ELF-1 (cell line): Measurements from ENCODE around the gene PPEF2.

Source experiments
- DNase-seq: peaks from one replicate; pipeline ENCODE4 v3.0.0-alpha.2; 2016; ENCODE audit warnings: low read depth, low spot score

Gene PPEF2

GRCh38 chr4:75898536-75898935 is 3.7 kb downstream of the PPEF2 start:
- no peak for DNase-seq

DNA sequence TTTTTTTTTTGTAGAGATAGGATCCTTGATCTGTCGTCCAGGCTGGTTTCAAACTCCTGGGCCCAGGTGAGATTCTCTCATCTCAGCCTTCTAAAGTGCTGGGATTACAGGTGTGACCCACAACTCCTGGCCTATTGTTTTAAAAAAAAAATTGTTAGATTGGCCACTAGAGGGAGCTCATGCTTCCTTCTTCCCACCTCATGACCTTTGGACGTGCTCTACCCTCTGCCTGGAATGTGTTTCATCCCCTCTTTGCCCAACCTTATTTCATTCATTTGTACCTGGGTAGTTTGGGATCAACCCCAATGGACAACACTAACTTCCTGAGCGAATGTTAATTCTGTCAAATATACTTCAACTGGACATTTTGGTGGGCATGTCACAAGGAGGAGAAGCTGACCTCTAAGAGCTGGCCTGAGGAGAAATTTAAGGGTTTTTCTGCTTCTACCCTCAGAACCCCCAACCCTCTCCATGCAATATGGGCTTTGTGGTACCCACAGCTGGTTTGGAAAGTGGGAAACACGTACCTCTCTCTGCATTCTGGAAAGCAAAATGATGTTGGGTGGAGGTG is 6.4 kb downstream of the PPEF2 start:
- peak; percentile 77 for DNase-seq

GRCh38 chr4:75892508-75892907 is 9.7 kb downstream of the PPEF2 start:
- no peak for DNase-seq

DNA sequence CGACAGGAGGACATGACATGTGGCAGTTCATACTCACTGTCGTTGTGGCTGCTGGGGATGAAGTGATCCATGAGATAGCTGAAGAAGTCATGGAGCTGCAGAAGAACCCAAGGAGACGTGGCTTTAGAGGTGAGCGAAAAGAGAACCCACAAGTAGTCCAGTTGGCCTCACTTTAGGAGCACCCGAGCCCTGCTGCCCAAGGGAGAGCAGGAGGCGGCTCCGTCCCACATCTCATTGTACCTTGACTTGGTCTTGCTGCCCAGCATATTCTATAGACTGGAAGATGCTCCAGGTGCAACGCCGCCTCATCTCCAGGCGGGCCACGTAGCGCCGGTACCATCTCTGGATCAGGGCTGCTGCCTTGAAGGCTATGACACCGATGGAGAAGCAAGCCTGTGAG is 10.6 kb downstream of the PPEF2 start:
- no peak for DNase-seq

- no peak for DNase-seq
These were observed 12.6 kb downstream of the PPEF2 start for GRCh38 chr4:75889537-75890199.

DNA sequence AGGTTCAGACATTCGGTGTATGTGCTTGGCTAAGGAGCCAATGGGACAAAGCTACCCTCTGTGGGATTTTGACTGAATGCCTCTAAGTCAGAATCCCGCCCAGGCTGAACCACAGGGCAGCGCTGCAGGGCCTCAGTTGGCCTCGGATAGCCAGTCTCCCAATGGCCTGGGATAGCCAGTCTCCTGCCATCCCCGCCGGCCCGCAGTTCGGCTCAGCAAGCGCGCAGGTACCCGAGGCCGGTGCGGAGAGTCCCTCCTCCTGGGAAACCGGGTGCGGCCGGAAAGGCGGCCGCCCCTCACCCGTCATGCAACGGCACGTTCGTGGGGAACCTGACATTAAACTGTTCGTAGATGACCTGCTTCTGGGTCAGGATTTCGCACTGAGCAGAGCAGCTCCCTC is 16.1 kb downstream of the PPEF2 start:
- DNase-seq = no peak

- DNase-seq = no peak
These were observed 20.8 kb downstream of the PPEF2 start for GRCh38 chr4:75881476-75881875.

GRCh38 chr4:75880278-75880677 is 22.0 kb downstream of the PPEF2 start:
- no peak for DNase-seq

- no peak for DNase-seq
These were observed 24.0 kb downstream of the PPEF2 start for GRCh38 chr4:75878246-75878756.

- DNase-seq = no peak
These were observed 26.0 kb downstream of the PPEF2 start for GRCh38 chr4:75876218-75876617.

DNA sequence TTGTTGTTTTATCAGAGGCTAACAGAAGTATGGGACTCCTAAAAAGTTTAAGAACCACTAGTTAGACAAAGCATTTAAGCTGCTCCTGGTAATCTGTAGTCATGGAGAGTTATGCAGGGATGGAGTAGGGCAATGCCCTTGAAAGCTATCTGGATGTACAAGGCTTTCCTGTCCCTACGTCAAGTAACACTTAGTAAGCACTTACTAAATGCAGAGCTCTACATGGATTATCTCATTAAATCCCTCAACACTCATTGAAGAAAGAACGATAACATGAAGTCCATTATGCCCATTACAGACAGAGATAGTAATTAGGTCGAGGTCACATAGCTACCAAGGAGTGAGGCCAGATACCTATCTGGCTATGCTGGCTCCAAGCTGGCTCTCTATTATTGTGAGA is 33.2 kb downstream of the PPEF2 start:
- no peak for DNase-seq

GRCh38 chr4:75867130-75867529 is 35.1 kb downstream of the PPEF2 start:
- no peak for DNase-seq

DNA sequence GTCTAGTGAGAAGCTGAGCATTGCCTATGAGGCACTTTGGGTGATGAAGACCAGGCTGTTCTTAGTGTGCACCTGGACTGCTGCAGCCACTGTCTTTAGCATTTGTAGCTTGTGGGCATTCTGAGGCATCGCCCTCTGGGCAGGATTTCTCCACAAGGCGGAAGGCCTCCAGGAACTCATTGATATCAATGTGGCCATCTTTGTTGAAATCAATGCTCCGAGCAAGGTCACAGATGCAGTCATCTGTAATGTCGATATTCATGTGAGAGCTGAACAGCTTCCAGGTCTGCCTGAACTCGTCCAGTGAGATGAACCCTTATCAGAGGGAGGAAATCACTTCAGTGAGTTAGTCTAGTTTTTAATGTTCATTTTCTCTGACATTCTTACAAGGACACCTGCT is 41.6 kb downstream of the PPEF2 start:
- no peak for DNase-seq

- DNase-seq = no peak
These were observed 43.5 kb downstream of the PPEF2 start for GRCh38 chr4:75858721-75859120.

- DNase-seq = peak; percentile 72
These were observed 52.8 kb downstream of the PPEF2 start for GRCh38 chr4:75849461-75849860.

GRCh38 chr4:75848891-75849290 is 53.4 kb downstream of the PPEF2 start:
- no peak for DNase-seq

DNA sequence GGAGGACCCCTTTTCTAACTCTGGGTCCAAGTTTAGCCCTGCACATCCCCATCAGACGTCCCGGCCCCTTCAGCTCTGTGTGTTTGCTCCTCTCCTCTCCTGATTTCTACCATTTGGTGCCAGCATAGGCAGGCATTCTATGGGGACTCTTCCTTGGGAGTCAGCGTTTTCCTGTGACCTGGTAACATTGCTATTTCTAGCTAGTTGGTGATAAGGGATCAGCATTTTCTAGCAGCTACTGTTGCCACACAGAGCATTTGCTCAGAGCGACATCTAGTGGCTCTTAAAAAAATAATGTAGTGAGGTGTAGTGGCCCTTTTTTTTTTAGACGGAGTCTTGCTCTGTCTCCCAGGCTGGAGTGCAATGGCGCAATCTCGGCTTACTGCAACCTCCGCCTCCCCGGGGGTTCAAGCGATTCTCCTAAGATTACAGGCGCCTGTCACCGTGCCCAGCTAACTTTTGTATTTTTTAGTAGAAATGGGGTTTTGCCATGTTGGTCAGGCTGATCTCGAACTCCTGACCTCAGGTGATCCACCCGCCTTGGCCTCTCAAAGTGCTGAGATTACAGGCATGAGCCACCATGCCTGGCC is 54.0 kb downstream of the PPEF2 start:
- peak; percentile 84 for DNase-seq

DNA sequence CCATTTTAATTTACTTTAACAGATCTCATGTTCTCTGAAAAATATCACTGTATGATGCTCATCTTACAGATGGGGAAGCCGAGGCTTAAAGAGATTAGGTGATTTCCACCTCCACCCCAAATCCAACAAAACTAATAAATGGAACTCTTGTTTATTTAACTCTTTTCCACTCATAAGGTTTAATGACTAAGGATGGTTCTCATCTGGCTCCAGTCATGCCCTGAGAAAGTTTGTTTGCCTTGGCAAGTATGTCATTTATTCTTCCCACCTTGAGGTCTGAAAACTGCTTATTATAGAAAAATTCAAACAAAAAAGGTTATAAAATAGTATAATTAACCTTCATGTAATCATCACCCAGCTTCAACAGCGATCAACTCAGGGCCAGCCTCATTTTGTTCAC is 56.3 kb downstream of the PPEF2 start:
- DNase-seq = no peak

DNA sequence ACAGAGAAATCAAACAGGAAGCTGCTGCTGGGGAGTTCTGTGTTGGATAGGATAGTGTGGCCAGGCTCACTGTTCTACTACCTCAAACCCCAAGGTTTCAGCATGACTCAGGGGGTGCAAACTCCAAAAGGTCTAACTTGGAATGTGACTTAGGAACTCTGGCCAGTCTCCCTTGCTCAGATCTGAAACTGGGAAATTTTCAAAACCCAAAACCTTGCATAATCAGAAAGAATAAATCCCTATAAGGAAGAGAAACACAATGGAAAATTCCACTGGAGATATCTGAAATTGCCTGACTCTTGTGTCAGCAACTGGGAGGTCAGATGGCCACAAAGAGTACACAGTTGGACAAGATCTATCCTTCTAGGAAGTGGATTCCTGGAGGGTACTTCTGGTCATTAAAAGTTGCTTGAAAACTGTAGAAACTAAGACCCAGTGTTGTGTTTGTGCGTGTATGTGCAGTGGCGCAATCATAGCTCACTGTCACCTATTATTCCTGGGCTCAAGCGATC is 58.0 kb downstream of the PPEF2 start:
- no peak for DNase-seq

DNA sequence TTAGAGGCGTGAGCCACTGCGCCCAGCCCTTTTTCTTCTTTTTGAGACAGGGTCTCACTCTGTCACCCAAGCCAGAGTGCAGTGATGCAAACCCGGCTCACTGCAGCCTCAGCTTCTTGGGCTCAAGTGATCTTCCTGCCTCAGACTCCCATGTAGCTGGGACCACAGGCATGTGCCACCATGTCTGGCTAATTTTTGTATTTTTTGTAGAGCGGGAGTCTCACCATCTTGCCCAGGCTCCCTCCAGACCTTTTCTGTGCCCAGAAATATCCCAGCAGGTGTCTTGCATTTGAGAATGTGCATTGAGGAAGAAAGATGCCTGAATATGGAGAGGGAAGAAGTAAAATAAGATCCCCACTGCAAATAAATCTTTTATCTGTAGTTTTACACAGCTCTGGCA is 58.7 kb downstream of the PPEF2 start:
- DNase-seq = no peak

DNA sequence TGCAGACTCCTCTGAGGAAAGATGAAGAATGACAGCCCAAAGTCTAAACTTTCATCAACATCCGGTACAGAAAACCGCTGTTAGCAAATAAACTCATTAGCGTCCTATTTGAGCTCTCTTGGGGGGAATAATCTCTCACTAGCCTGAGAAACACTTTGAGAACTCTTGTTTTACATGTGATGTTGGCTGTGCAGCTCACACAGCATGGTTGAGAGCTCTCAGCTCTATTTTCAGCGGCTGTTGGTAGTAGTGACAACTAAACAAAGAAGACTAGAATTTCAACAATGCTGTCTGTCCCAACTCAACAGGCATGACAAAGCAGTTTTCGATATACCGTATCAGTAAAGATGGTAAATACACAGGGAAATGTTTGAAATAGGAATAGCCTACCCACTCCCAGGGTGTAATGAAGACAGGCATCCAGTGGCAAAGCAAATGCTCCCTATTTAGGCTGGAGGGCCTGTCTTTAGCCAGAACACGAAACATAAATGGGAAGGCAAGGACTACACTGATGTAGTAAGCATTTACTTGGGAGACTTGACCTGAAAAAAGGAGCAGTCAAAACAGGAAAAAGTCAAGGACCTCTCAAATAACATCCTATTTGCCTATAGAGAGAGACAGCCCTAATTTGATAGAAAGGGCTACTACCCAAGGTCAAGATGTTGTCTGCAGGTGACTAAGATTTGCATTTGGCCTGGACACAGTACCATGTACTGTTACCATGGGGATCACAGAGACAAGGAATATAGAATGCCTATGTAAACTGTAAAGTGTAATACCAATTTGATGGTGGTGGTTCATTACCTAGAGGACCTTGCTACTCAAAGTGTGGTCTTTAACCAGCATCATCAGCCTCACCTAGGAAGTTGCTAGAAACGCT is 60.4 kb downstream of the PPEF2 start:
- DNase-seq = peak; percentile 21

DNA sequence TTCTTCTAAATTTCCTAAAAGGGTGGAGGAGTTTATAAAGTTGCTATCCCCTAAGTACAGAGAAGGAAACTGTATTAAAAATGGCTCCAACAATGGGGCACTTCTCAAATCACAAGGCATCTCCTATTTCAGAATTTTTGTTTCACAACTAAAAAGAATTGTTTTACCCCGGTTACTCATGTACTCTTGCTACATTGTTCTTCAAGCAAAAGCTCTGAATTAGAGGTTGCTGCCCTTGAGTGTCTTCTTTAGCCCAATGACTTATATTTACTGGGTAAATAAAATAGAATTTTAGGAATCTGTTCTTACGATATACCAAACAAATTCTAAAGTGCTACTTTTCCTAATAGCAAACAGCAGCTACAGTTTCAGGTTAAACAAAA is 67.5 kb downstream of the PPEF2 start:
- DNase-seq = no peak
